K562 (cell line): ENCODE data around the gene TBX10. TPM values are rescaled to one million over a fixed set of nuclear protein-coding genes. Genes with fewer than 3 reads are reported as not detected.
A peak's percentile ranks its signal among the peaks of the same experiment; 100 is the strongest.

ENCODE experiments used
- CBX5 ChIP-seq: IDR thresholded peaks from 2 replicates; pipeline ENCODE4 v1.6.1; 2014; ENCODE audit warnings: low read depth, borderline replicate concordance
- CEBPZ ChIP-seq: fragments of 150-350 bp; IDR thresholded peaks from 2 replicates; pipeline ENCODE4 v1.6.1; 2014; ENCODE audit warnings: low read depth, mild to moderate bottlenecking, low read length, borderline replicate concordance
- DPF2 ChIP-seq: fragments of 450-650 bp; IDR thresholded peaks from 2 replicates; pipeline ENCODE4 v1.6.1; 2016
- MBD2 ChIP-seq: sonication (generic); IDR thresholded peaks from 2 replicates; pipeline ENCODE4 v1.6.1; 2016; ENCODE audit warnings: low read depth, borderline replicate concordance
- MYC ChIP-seq, 2 experiments: fragments of 250-450 bp in 1 of 2; sonication (Bioruptor Pico) in 1 of 2; IDR thresholded peaks; 2 replicates each; pipeline versions ENCODE4 v1.5.1 to v1.6.1; 2012 to 2021; ENCODE audit warnings: low read depth in 2 of 2, borderline replicate concordance in 1 of 2, improper control_type of control experiment in 1 of 2, low read length in 1 of 2, mild to moderate bottlenecking in 1 of 2, moderate library complexity in 1 of 2
- POLR2G ChIP-seq: fragments of 200-400 bp; formaldehyde crosslinking; IDR thresholded peaks from 2 replicates; pipeline ENCODE4 v1.6.1; 2017; ENCODE audit warnings: low read depth, mild to moderate bottlenecking, antibody characterized with exemption, low read length, moderate library complexity
- RBM25 ChIP-seq: fragments of 200-400 bp; formaldehyde crosslinking; IDR thresholded peaks from 2 replicates; pipeline ENCODE4 v1.6.1; 2018; ENCODE audit warnings: low read length, low read depth, moderate library complexity; ENCODE audit not compliant: severe bottlenecking
- RFX5 ChIP-seq: IDR thresholded peaks from 2 replicates; pipeline ENCODE4 v1.6.1; 2011; ENCODE audit warnings: low read depth, mild to moderate bottlenecking, improper control_type of control experiment, low read length
- USF1 ChIP-seq: sonication (generic); formaldehyde crosslinking; IDR thresholded peaks from 2 replicates; pipeline ENCODE4 v1.9.0; 2022; ENCODE audit warnings: mild to moderate bottlenecking, missing genetic modification reagents
- ZBTB33 ChIP-seq: sonication (generic); formaldehyde crosslinking; IDR thresholded peaks from 2 replicates; pipeline ENCODE4 v1.8.1; 2023; ENCODE audit warnings: mild to moderate bottlenecking, missing genetic modification reagents
- ZNF311 ChIP-seq: fragments of 250-450 bp; sonication (Bioruptor Pico); IDR thresholded peaks from 2 replicates; pipeline ENCODE4 v1.4.0; 2020; ENCODE audit warnings: mild to moderate bottlenecking, moderate library complexity
- polyA plus RNA-seq, 8 experiments: library from polyadenylated mRNA; depleted of rRNA in 4 of 8; stranded (reverse) in 5 of 8; unstranded in 3 of 8; fragments of >200 nt; fragmentation: Nextera tagmentation in 2 of 8; fragmentation: Illumina TruSeq in 1 of 8; extraction: Ambion mirVana in 2 of 8; extraction: Trizol in 1 of 8; gene quantifications; 2 replicates each; pipeline versions ENCODE4 v1.2.1 to v1.2.3, GENCODE V29; 2011 to 2014; ENCODE audit warnings: inconsistent platforms in 1 of 8, missing spikeins in 1 of 8
- total RNA-seq, 7 experiments: library from RNA; depleted of rRNA in 6 of 7; stranded (reverse); fragments of >200 nt in 6 of 7; fragmentation: Illumina TruSeq in 2 of 7; extraction: Trizol in 2 of 7; gene quantifications; 2 replicates each; pipeline versions ENCODE4 v1.2.1 to v1.2.3, GENCODE V29; 2011 to 2021; ENCODE audit warnings: low replicate concordance in 1 of 7
- TF ChIP-seq, protein P1 (sequence below): fragments of 250-450 bp; sonication (Bioruptor Pico); IDR thresholded peaks from 2 replicates; pipeline ENCODE4 v1.5.0; 2021; ENCODE audit warnings: mild to moderate bottlenecking, borderline replicate concordance

The TBX10 gene
- total and polyA plus RNA-seq, 9 of the 15 experiments (the other 6 are each of a cell fraction or from before 2014, with no cell fraction given), result not detected

DNA sequence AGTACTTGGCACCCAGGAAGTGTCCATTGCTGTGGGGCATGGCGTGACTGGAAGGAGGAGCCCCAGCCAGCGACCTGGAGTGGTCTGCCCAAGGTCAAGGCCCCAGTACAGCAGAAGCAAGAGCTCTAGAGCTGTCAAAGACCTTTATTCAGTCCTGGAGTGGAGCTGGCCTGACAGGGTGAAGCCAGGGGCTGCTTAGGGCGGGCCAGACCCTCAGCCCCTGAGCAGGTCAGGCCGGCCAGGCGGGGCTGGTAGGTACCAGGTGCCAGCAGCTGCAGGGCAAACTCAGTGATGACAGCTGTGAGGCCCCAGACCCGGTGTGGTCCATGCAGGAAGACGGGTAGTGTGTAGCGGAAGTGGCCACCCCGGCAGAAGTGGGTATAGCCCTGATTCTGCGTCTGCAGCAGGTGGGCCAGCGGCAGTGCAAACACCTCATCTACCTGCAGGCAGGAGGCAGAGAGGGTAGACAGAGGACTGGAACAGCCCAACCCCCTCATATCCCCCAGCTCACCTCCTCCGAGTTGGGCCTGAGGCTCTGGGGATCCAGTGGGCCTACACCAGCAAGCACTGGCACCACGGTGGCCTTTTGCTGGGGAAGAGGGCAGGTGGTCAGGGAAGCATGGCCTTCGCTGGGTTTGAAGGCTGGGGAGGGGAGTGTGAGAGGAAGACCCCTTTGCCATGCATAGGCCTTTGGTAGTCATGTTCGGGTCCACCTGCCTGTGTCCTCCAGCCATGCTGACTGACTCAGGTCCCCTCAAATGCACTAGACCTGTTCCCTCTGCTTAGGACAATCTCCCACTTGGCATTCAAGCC, 11.5 kb downstream of the TBX10 start (continued):
- TF ChIP-seq MBD2 (0 out of 2 replicates have a peak, but pooled peaks have one; percentile 8), CEBPZ (no peak), RBM25 (no peak), DPF2 (no peak), ZNF311 (CRISPR knock-in tag) (no peak), ZBTB33 (CRISPR knock-in tag) (no peak; the same call in 1 of the 2 replicates), USF1 (CRISPR knock-in tag) (0 out of 2 replicates have a peak, but pooled peaks have one; percentile 1), CBX5 (no peak), MYC (IDR thresholded peaks at IDR 0.05; ENCODE audit: low read depth, low read length) (no peak), MYC (CRISPR knock-in tag; IDR thresholded peaks at IDR 0.05; ENCODE audit: borderline replicate concordance, low read depth) (no peak), RFX5 (no peak), POLR2G (peak; percentile 57)
- TF ChIP-seq, protein P1, sequence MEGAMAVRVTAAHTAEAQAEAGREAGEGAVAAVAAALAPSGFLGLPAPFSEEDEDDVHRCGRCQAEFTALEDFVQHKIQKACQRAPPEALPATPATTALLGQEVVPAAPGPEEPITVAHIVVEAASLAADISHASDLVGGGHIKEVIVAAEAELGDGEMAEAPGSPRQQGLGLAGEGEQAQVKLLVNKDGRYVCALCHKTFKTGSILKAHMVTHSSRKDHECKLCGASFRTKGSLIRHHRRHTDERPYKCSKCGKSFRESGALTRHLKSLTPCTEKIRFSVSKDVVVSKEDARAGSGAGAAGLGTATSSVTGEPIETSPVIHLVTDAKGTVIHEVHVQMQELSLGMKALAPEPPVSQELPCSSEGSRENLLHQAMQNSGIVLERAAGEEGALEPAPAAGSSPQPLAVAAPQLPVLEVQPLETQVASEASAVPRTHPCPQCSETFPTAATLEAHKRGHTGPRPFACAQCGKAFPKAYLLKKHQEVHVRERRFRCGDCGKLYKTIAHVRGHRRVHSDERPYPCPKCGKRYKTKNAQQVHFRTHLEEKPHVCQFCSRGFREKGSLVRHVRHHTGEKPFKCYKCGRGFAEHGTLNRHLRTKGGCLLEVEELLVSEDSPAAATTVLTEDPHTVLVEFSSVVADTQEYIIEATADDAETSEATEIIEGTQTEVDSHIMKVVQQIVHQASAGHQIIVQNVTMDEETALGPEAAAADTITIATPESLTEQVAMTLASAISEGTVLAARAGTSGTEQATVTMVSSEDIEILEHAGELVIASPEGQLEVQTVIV (CRISPR knock-in tag), result no peak
